ENCODE data around the gene SUN3. TPM values are rescaled to one million over a fixed set of nuclear protein-coding genes. Genes with fewer than 3 reads are reported as not detected.
"Not testable (repeated sequence)": the region's sequence is repeated elsewhere in the genome, so short reads cannot be mapped to it uniquely, and the experiment has no call there.

The SUN3 gene
- total RNA-seq, 2 experiments from 2014 or later: not detected

GRCh38 chr7:47988496-47989386 is 40.2 kb downstream of the SUN3 start:
- DNase-seq (no peak), ATAC-seq (ENCODE audit: low read depth) (no peak)
- Mint-ChIP-seq H3K27me3 (no peaks in the 10 kb centered on the region), H3K4me3 (no peak overlapping the region), H3K4me1 (peaks cover 17% of the 10 kb centered on the region), H3K36me3 (no peaks in the 10 kb centered on the region), H3K9me3 (no peaks in the 10 kb centered on the region), H3K27ac (no peak overlapping the region)
- POLR2A ChIA-PET: no interaction called here

- Mint-ChIP-seq H3K4me1 (peaks cover 12% of the 10 kb centered on the region), H3K4me3 (no peak overlapping the region), H3K36me3 (peaks cover 10% of the 10 kb centered on the region), H3K27me3 (no peaks in the 10 kb centered on the region), H3K27ac (no peak overlapping the region), H3K9me3 (no peaks in the 10 kb centered on the region)
- ATAC-seq (ENCODE audit: low read depth): no peak
- no peak for DNase-seq
- POLR2A ChIA-PET: interaction anchor here (0.9 kb wide), 1 partner anchor 9 kb away, joined by 6 read pairs; no protein-coding TSS in a partner anchor
Observed at GRCh38 chr7:47982610-47983009, 46.3 kb downstream of the SUN3 start.

- peaks cover 16% of the 10 kb centered on the region for H3K4me1 Mint-ChIP-seq
- DNase-seq, POLR2A ChIA-PET: not testable (repeated sequence)
Observed at GRCh38 chr7:47980648-47981047, 48.3 kb downstream of the SUN3 start.

GRCh38 chr7:47979832-47980181 is 49.1 kb downstream of the SUN3 start:
- ATAC-seq (ENCODE audit: low read depth): no peak
- Mint-ChIP-seq H3K27ac (peak overlapping the region; percentile 96), H3K4me1 (peaks cover 16% of the 10 kb centered on the region), H3K27me3 (no peaks in the 10 kb centered on the region), H3K9me3 (no peaks in the 10 kb centered on the region), H3K4me3 (peak overlapping the region; percentile 92), H3K36me3 (peaks cover 23% of the 10 kb centered on the region)
- POLR2A ChIA-PET: no interaction called here
- DNase-seq: no peak

More at GRCh38 chr7:47980648-47981047, 48.3 kb downstream of the SUN3 start:
- not testable (repeated sequence) for H3K9me3 Mint-ChIP-seq; H3K27me3 Mint-ChIP-seq; H3K27ac Mint-ChIP-seq; H3K4me3 Mint-ChIP-seq; ATAC-seq (ENCODE audit: low read depth)
- peaks cover 23% of the 10 kb centered on the region for H3K36me3 Mint-ChIP-seq

- POLR2A ChIA-PET: interaction anchor here (1.7 kb wide), 1 partner anchor 13 kb away, joined by 8 read pairs; no protein-coding TSS in a partner anchor
- H3K4me1 Mint-ChIP-seq: peaks cover 16% of the 10 kb centered on the region
Observed at GRCh38 chr7:47979145-47979831, 49.6 kb downstream of the SUN3 start, which contains the start of gene HUS1. Gene HUS1 (minus strand): TSS chr7:47979615. CDS start chr7:47979519, 96 bp downstream.

GRCh38 chr7:47978790-47979144 is 50.1 kb downstream of the SUN3 start:
- Mint-ChIP-seq H3K27ac (peak overlapping the region; percentile 96), H3K9me3 (no peaks in the 10 kb centered on the region), H3K4me3 (peak overlapping the region; percentile 92), H3K27me3 (no peaks in the 10 kb centered on the region), H3K4me1 (peaks cover 16% of the 10 kb centered on the region), H3K36me3 (peaks cover 30% of the 10 kb centered on the region)
- POLR2A ChIA-PET: interaction anchor here (1.7 kb wide), 1 partner anchor 13 kb away, joined by 8 read pairs; no protein-coding TSS in a partner anchor
- ATAC-seq (ENCODE audit: low read depth): no peak
- DNase-seq: no peak

More at GRCh38 chr7:47979145-47979831, 49.6 kb downstream of the SUN3 start, which contains the start of gene HUS1:
- no peaks in the 10 kb centered on the region for H3K27me3 Mint-ChIP-seq
- DNase-seq (peak; percentile 97), ATAC-seq (ENCODE audit: low read depth) (peak; percentile 98)
- H3K4me3 Mint-ChIP-seq: peak within 1 kb of the TSS; percentile 92
- H3K36me3 Mint-ChIP-seq: peaks cover 27% of the 10 kb centered on the region
- peak within 1 kb of the TSS; percentile 96 for H3K27ac Mint-ChIP-seq
- no peaks in the 10 kb centered on the region for H3K9me3 Mint-ChIP-seq

- Mint-ChIP-seq H3K36me3 (peaks cover 40% of the 10 kb centered on the region), H3K9me3 (no peaks in the 10 kb centered on the region), H3K27me3 (no peaks in the 10 kb centered on the region), H3K4me1 (peaks cover 22% of the 10 kb centered on the region), H3K4me3 (no peak overlapping the region), H3K27ac (no peak overlapping the region)
- no peak for DNase-seq
- POLR2A ChIA-PET: no interaction called here
- no peak for ATAC-seq (ENCODE audit: low read depth)
Observed at GRCh38 chr7:47973739-47974138, 55.2 kb downstream of the SUN3 start.

- Mint-ChIP-seq H3K4me1 (peaks cover 13% of the 10 kb centered on the region), H3K27me3 (no peaks in the 10 kb centered on the region), H3K27ac (no peak overlapping the region), H3K36me3 (peaks cover 30% of the 10 kb centered on the region), H3K4me3 (no peak overlapping the region), H3K9me3 (no peaks in the 10 kb centered on the region)
- POLR2A ChIA-PET: interaction anchor here (0.6 kb wide), 1 partner anchor 143 kb away, joined by 3 read pairs; no protein-coding TSS in a partner anchor
- ATAC-seq (ENCODE audit: low read depth) (no peak), DNase-seq (no peak)
Observed at GRCh38 chr7:47970761-47971160, 58.1 kb downstream of the SUN3 start.

GRCh38 chr7:47968847-47969774 is 59.8 kb downstream of the SUN3 start:
- ATAC-seq (ENCODE audit: low read depth): peak; percentile 56
- no peaks in the 10 kb centered on the region for H3K9me3 Mint-ChIP-seq
- no peak overlapping the region for H3K4me3 Mint-ChIP-seq
- POLR2A ChIA-PET: interaction anchor here (0.6 to 0.7 kb wide), 3 partner anchors 132 to 622 kb away, joined by 3 read pairs; no protein-coding TSS in a partner anchor
- H3K27me3 Mint-ChIP-seq: no peaks in the 10 kb centered on the region
- no peak overlapping the region for H3K27ac Mint-ChIP-seq
- H3K4me1 Mint-ChIP-seq: peaks cover 14% of the 10 kb centered on the region
- H3K36me3 Mint-ChIP-seq: peaks cover 31% of the 10 kb centered on the region
- peak; percentile 44 for DNase-seq

- DNase-seq (no peak), ATAC-seq (ENCODE audit: low read depth) (no peak)
- POLR2A ChIA-PET: no interaction called here
- Mint-ChIP-seq H3K9me3 (no peaks in the 10 kb centered on the region), H3K4me1 (peaks cover 14% of the 10 kb centered on the region), H3K27ac (no peak overlapping the region), H3K36me3 (peaks cover 29% of the 10 kb centered on the region), H3K27me3 (no peaks in the 10 kb centered on the region), H3K4me3 (no peak overlapping the region)
Observed at GRCh38 chr7:47967708-47968107, 61.2 kb downstream of the SUN3 start.

GRCh38 chr7:47967123-47967522 is 61.8 kb downstream of the SUN3 start:
- ATAC-seq (ENCODE audit: low read depth): no peak
- no peak overlapping the region for H3K27ac Mint-ChIP-seq
- no peak overlapping the region for H3K4me3 Mint-ChIP-seq
- H3K36me3 Mint-ChIP-seq: peaks cover 33% of the 10 kb centered on the region
- H3K27me3 Mint-ChIP-seq: no peaks in the 10 kb centered on the region
- DNase-seq: no peak
- POLR2A ChIA-PET: no interaction called here
- H3K4me1 Mint-ChIP-seq: peaks cover 14% of the 10 kb centered on the region
- no peaks in the 10 kb centered on the region for H3K9me3 Mint-ChIP-seq

GRCh38 chr7:47965456-47965855 is 63.5 kb downstream of the SUN3 start:
- Mint-ChIP-seq H3K9me3 (no peaks in the 10 kb centered on the region), H3K4me1 (peaks cover 11% of the 10 kb centered on the region), H3K4me3 (no peak overlapping the region), H3K27me3 (no peaks in the 10 kb centered on the region), H3K36me3 (peaks cover 47% of the 10 kb centered on the region), H3K27ac (no peak overlapping the region)
- ATAC-seq (ENCODE audit: low read depth) (no peak), DNase-seq (no peak)
- POLR2A ChIA-PET: no interaction called here

- POLR2A ChIA-PET: no interaction called here
- DNase-seq (no peak), ATAC-seq (ENCODE audit: low read depth) (no peak)
- Mint-ChIP-seq H3K36me3 (peaks cover 52% of the 10 kb centered on the region), H3K27me3 (no peaks in the 10 kb centered on the region), H3K4me3 (no peak overlapping the region), H3K4me1 (peaks cover 3% of the 10 kb centered on the region), H3K9me3 (peaks cover 2% of the 10 kb centered on the region), H3K27ac (no peak overlapping the region)
Observed at GRCh38 chr7:47962262-47962661, 66.6 kb downstream of the SUN3 start.
